Hematopoietic multipotent progenitor cell treated with erythropoietin and hydrocortisone succinate and interleukin-3 and kit ligand, for 8 days (in vitro differentiated cells): ENCODE measurements around the gene GALNT17.

Experiments
- DNase-seq: peaks from one replicate; pipeline ENCODE4 v3.0.0-alpha.2; 2015

Gene GALNT17

DNA sequence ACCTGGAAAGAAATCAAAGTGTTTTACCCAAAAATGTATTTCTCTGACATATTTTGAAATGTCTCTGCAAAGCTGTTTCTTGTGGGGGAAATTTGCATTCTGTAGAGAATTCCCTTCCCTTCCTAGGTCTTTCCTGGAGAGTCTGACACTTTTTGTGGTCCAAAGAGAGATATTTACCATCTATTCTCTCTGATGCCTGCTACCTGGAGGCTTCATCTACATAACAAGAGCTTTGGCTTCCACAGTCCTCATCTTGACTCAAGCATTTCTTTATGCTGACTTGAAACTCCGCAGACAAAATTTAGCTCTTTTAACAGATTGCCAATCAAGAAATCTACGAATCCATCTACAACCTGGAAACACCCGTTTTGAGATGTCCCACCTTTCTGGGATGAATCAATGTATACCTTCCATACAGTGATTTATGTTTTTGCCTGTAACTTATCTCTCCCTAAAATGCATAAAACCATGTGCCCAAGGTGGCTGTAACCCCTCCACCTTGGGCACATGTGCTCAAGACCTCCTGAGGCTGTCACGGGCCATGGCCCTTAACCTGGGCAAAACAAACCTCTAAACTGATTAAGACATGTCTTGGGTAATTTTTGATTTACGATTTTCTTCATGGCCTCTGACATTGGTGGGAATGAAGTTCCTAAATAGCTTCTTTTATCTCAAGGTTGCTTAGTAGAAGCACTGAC is 334.7 kb downstream of the GALNT17 start:
- DNase-seq: no peak

DNA sequence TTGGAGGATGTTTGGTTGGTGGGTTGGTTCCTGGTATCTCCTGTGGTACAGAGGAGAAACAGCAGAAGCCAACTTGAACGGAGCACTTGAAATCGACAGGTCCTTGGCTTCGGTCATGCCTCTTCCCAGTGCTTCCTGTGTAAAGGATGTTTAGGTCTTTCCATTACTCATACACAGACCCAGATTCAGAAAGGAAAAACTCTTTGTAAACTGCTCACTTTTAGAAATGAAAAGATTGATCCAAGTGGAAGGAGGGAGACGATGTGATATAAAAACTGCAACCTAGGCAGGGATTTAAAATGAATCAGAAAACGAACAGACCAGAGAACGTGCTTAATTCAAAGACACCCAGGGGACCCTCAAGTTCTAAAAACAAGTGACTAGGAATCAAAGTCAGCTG is 338.4 kb downstream of the GALNT17 start:
- no peak for DNase-seq

DNA sequence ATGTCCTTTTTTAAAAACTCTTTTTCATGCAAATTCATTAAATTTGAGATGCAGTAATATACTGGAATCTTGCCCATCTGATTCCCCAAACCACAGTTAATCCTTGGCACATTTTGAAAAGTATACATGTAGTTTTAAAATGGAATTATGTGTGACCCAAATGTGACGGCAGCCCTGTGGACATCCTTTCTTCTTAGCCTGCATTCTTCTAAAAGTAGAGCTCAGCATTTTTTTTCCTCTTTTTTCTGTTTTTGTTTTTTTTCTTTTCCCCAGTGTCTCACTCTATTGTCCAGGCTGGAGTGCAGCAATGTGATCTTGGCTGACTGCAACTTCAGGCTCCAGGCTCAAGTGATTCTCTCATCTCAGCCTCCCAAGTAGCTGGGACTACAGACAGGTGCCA is 338.9 kb downstream of the GALNT17 start:
- DNase-seq: no peak

DNA sequence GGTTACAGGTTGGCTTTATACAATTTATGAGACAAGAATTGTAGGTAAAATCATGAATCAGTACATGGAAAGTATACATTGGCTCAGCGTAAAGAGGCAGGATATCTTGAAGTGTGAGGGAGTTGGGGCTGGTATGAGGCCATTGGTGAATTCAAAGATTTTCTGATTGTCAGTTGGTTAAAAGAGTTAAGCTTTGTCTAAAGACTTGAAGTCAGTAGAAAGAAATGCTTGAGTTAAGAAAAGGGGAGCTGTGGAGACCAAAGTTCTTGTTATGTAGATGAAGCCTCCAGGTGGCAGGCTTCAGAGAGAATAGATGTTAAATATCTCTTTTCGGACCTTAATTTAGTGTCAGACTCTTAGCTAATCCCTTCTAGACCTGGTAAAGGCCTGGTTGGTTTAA is 341.0 kb downstream of the GALNT17 start:
- no peak for DNase-seq

DNA sequence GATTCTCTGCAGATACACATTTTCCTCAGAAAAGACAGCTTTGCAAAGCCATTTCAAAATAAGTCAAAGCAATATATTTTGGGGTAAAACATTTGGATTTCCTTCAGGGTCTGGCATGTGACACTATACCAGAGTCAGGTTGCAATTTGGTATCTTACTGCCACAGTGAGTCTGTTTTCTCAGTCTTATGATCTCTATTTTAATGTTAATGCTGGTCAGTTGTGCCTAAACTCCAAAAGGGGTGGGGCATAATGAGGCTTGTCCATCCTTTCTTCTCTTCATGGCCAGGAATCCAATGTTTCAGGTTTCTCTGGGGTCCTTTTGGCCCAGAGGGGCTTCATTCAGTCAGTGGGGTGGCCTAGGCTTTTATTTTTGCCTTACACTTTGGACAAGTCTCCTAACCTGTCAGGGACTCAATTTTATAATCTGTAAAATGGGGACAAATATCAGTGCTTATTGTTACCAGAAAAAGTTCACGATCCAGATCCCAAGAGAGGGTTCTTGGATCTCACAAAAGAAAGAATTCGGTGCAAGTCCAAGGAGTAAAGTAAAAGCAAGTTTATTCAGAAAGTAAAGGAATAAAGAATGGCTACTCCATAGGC is 341.5 kb downstream of the GALNT17 start:
- no peak for DNase-seq

DNA sequence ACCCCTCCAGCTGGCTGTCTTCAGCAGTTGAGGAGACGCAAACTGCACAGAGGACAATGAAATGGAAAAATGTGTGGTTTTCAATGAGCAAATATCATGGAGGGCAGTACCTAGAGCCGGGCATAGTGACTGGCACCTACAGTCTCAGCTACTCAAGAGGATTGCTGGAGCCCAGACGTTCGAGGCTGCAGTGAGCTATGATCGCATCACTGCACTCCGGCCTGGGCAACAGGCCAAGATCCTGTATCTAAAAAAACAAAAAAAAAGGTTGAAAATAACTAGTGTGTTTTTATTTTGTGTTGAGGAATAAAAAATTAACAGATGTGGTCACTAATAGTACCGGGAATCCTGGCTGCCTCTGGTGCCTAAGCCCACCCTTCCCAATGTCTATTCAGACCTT is 345.5 kb downstream of the GALNT17 start:
- DNase-seq: no peak

DNA sequence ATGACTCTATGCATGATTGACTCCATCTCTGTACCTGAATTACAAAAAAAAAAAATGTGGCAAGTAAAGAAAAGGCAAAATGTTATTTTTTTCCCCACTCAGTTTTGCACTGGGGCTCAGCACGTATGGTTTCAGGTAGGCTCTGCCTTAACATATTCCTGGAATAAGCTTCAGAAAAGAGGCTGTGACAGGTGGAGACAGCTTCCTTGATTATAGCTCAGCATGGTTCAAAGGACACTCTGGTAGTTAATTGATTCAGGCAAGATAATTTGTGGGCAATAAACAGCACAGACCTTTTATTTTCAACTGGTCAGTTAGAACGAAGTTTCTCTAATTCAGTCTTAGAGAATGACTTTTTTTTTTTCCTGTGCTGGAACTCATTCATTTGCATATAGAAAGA is 347.3 kb downstream of the GALNT17 start:
- no peak for DNase-seq

DNA sequence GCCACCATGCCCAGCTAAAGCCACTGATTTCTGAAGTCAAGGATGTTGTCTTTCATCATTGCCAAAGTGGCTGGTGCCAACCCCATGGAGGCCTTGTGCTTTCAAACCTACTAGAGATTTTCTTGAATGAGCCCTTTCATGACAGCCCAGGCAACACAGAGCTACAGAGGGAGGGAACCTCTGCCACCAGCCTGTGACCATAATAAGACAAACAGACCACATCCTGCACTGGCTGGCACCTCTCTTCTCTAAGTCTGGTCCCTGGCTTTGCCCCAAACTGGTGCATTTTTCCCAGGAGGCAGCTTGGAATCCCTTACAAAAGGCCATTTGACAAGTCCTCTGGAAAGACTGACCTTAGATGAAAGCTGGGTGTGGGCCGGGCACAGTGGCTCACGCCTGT is 348.8 kb downstream of the GALNT17 start:
- DNase-seq: no peak

DNA sequence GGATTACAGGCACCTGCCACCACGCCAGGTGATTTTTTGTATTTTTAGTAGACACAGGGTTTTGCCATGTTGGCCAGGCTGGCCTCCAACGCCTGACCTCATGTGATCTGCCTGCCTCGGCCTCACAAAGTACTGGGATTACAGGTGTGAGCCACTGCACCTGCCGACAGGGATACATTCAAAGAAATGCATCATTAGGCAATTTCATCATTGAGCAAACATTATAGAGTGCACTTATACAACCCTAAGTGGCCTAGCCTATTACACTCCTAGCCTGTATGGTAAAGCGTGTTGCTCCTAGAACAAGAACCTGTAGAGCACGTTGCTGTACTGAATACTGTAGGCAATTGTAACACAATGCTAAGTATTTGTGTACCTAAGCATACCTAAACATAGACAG is 350.3 kb downstream of the GALNT17 start:
- DNase-seq: no peak

DNA sequence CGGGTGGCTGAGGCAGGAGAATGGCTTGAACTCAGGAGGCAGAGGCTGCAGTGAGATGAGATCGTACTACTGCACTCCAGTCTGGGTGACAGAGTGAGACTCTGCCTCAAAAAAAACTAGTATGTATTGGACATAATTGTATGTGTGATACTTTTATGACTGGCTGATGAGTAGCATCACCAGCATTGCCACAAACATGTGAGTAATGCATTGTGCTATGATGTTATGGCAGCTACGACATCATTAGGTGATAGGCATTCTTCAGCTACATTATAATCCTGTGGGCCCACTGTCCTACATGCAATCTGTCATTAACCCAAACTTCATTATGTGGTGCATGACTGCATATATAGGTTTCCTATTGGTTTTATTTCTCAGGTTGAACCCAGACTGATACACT is 352.4 kb downstream of the GALNT17 start:
- no peak for DNase-seq

DNA sequence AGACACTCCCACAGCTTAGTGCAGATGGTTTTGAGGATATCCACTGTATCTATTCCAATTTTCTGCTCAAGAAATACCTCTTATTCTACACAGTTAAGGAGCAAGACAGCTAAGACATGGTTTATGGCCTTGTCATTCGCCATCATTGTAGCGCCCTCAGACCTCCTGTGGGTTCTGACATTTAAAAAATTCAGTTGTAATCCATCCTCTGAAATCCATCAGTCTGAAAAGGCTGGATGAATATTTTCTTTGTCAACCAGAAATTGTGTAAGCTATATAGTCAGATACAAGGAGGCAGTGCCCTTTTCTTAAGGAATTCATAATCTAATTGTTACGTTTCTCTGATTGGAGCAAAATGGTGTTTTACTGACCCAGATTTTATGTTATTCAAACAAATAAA is 353.6 kb downstream of the GALNT17 start:
- DNase-seq: no peak

DNA sequence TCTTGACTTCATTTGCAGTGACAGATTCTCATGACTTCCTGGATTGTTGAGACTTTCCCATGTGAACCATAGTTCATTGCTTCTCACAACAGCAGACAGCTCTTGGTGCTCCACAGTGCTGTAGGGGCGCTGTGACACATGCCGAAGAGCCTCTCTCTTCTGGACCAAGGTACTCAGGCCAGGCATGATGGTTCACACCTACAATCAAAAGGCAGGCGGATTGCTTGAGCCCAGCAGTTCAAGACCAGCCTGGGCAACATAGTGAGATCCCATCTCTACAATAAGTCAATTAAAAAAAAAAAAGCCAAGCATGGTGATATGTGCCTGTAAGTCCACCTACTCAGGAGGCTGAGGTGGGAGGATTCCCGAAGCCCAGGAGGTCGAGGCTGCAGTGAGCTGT is 354.5 kb downstream of the GALNT17 start:
- DNase-seq: no peak

DNA sequence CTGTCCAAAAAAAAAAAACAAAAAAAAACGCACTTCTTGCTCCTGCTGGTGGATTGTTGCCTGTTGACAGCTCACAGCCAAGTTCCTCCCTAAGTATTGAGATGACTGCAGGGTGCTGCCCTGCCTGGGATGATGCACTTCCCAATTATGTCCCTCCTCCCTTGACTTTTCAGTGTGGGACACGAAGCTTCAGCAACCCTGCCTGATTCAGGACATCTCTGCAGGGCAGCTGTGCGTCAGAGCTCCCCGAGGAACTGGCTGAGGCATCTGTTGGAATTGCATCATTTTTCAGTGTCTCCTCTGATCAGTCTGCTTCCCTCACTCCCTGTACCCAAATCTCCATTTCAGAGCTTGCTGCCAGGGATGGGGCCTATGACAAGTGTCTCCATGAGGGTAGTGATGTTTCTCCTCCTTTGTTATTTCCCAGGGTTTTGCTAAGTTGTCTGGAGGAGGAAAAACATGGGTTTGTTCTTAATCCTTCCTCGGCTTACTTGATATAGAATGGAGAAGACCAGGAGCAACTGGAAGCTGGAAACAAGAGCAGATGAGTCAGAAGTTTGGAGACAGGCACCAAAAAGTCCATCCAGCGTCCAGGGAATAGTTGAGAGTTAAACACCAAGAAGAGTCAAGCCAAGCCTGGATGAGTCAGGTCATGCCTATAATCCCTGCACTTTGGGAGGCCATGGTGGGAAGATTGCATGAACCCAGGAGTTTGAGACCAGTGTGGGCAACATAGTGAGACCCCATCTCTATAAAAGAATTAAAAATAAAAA is 355.1 kb downstream of the GALNT17 start:
- no peak for DNase-seq

DNA sequence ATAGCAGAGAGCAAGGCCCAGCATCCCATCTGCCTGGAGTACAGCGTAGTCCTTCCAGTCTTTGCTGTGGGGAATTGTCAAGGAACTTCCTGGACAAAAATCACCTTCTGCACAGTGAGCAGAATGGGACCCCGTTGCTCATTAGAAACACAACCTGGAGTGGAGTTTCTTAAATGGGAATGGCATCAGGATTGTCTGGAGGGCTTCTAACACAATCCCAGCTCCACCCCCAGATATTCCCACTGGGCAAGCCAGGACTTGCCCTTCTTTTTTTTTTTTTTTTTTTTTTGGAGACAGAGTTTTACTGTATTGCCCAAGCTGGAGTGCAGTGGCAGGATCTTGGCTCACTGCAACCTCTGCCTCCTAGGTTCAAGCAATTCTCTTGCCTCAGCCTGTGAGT is 356.4 kb downstream of the GALNT17 start:
- DNase-seq: no peak

DNA sequence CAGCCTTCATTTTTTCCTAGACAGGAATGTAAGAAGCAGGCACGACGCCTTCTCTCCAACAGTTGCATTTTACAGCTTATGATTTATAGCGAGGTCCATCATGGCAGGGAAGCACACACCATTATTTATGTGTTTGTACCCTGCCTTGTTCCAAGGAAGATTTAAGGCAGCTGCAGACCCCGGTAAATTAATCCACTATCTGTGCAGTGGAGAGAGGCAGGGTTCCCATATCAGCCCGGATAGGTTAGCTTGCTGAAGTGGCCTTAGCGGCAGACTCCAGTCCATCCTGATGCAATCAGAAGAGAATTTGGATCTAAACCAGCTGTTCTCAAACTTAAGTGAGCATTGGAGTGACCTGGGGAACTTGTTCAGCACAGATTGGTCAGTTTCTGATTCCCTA is 359.4 kb downstream of the GALNT17 start:
- no peak for DNase-seq

DNA sequence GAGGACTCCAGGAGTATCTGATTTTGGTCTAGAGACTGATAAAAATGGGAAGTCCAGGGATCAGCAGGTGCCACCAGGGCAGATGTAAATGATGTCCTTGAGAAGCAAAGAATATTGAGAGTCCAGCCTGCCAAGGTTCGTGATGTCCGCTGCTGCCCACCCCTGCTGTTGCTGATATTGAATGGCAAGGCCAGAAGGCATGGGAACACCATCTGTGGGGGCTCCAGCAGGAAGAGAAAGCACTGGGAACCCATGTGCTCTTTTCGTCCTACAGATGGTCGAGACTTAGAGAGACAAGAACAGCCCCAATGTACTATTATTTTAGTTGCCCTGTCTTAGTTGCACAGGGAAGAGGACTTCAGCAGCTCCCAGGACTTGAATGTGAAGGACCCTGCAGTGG is 363.9 kb downstream of the GALNT17 start:
- DNase-seq: no peak

DNA sequence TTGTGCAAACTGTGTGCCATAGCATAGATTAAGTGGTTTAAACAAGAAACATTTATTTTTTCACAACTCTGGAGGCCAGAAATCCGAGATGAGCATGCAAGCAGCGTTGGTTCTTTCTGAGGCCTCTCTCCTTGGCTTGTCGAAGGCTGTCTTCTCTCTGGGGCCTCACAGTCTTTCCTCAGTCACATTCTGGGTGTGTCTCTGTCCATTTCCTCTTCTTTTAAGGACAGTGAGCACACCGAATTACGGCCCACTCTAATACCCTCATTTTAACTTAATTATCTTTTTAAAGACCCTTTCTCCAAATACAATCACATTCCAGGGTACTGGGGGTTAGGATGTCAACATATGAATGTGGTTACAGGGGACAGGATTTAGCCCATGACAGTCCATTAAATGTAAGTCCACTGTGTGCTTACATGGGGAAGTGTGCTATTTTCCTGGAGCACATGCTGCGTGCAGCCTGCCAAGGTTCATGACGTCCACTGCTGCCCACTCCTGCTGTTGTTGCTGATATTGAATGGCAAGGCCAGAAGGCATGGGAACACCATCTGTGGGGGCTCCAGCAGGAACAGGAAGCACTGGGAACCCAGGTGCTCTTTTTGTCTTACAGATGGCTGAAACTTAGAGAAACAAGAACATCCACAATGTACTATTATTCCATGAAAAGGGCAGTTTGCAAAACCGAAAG is 365.5 kb downstream of the GALNT17 start:
- DNase-seq: no peak

DNA sequence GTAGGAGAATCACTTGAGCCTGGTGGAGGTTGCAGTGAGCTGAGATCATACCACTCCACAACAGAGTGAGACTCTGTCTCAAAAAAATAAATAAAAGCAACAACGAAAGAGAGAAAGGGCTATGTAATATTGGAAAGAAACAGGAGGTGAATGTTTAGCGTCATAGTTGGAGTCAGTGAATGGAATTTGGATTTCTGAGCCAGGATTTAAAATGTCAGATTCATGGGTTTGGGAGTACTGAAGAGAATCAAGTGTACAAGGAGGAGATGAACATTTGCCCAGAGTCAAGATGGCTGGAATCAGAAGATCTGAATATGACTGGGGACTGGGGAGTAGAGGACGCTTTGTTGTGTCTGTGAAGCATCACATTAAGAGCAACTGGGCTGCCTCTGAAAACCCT is 366.4 kb downstream of the GALNT17 start:
- no peak for DNase-seq

DNA sequence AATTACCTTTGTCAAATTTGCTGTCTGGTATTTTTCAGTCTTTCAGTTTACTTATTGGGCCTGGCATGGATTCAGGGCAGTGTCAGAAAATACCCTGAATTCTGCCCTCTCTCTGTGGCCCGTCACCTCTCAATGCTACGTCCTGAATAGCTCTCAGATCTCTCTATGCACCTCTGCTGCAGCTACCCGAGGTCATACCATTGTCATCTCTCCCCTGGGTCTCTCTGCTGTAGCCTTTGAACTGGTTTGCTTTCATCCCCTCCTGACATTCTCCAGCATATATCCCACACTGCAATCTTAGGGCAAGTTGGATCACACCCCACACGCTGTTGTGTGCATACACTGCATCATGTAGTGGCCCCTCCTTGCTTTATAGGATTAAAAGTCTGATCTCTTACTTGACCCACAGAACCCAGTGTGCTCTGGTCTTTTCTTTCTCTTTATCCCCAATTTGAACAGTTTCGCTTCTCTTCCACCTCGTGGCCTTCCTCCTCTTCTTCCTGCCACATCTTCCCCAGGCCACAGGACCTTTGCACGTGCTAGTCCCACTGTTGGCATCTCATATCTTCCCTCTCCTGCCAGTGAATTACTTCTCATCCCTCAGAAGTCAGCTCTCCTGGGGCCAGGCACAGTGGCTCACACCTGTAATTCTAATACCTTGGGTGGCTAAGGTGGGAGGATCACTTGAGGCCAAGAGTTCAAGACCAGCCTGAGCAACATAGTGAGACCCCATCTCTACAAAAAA is 372.9 kb downstream of the GALNT17 start:
- no peak for DNase-seq

DNA sequence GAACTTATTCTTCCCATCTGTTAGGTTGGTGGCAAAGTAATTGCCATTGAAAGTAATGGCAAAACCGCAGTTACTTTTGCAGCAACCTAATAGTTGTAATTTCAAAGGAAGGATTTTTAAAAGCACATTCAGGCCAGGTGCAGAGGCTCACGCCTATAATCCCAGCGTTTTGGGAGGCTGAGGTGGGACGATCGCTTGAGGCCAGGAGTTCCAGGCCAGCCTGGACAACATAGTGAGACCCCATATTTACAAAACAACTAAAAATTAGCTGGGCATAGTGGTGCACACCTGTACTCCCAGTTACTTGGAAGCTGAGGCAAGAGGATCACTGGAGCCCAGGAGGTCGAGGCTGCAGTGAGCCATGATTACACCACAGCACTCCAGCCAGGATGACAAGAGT is 374.9 kb downstream of the GALNT17 start:
- no peak for DNase-seq

DNA sequence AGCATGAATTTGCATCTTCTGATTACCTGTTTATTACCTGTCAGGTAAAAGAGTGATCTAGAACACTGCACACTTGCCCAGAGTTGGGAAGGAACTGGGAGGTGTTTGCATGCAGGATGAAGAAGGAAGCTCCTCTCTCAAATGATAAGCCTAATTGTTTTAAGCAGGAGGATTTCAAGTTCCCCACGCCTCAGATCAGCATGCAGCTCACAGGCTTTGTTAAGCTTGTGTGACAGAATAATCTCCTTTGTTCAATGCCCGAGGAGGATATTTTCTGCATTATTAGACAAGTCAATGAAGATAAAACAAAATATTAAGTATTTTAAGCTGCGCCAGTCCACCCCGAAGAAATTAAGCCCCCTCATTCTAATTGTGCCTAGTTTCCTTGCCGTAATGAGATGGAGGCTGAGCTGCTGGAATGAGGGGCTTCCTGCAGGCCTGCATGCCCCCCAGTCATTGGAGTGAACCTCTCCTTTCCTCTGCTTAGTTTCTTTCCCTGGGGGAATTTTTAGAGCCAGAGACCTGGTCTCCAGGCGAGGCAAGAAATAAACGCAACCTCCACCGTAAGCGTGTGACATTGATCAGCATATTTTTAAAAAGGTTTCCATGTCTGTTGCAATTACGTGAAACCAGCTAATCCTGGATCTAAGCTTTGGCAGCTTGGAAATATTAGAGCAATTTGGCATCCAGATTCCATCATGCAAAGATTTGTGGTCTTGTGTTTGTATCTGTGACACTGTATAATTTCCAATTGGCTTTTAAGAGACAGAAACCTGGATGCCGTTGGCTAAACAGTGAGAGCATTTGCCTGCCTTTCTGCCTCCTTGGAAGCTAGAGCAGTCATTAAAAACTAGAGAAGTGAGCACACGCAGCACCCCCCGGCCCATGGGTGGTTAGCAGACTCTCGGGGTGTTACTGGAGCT is 376.0 kb downstream of the GALNT17 start:
- DNase-seq: no peak

DNA sequence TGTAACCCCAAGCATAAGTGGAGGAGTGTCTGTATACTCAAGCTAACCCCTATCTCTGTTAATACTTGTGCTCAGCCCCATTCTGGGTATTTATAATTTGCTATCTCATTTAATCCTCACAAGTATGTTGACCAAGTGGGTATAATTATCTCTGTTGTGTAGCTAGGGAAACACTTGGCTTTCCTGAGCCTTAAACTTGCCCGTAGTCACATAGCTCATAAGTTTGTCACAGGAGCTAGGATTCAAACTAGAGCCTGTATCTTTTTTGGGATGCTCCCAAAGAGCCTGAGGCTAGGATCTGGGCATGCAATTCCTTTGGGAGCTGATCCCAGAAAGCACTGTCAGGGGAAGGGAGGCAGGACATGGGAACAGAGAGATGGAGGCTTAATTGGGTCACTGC is 377.4 kb downstream of the GALNT17 start:
- no peak for DNase-seq
